HepG2 (cell line): ENCODE results near the gene ERFL. TPM values are rescaled to one million over a fixed set of nuclear protein-coding genes. Genes with fewer than 3 reads are reported as not detected.

Experiments used
- AKNA ChIP-seq: sonication (generic); formaldehyde crosslinking; IDR thresholded peaks from 2 replicates; pipeline ENCODE4 v1.4.0; 2020; ENCODE audit warnings: missing genetic modification reagents, borderline replicate concordance
- CENPX ChIP-seq: sonication (generic); formaldehyde crosslinking; IDR thresholded peaks from 2 replicates; pipeline ENCODE4 v1.9.0; 2021; ENCODE audit warnings: mild to moderate bottlenecking, missing genetic modification reagents, moderate library complexity
- GLI4 ChIP-seq: sonication (generic); formaldehyde crosslinking; IDR thresholded peaks from 2 replicates; pipeline ENCODE4 v1.5.1; 2020; ENCODE audit warnings: missing genetic modification reagents, mild to moderate bottlenecking, moderate library complexity, borderline replicate concordance
- GPBP1L1 ChIP-seq: sonication (generic); formaldehyde crosslinking; IDR thresholded peaks from 2 replicates; pipeline ENCODE4 v1.5.0; 2020; ENCODE audit warnings: mild to moderate bottlenecking, missing genetic modification reagents
- HES4 ChIP-seq: sonication (generic); formaldehyde crosslinking; IDR thresholded peaks from 2 replicates; pipeline ENCODE4 v1.9.0; 2021; ENCODE audit warnings: mild to moderate bottlenecking, missing genetic modification reagents, borderline replicate concordance
- MED8 ChIP-seq: sonication (generic); formaldehyde crosslinking; IDR thresholded peaks from 2 replicates; pipeline ENCODE4 v1.8.1; 2023; ENCODE audit warnings: mild to moderate bottlenecking, missing genetic modification reagents; ENCODE audit not compliant: insufficient replicate concordance
- PAX8 ChIP-seq: sonication (generic); formaldehyde crosslinking; IDR thresholded peaks from 2 replicates; pipeline ENCODE4 v1.8.0; 2022; ENCODE audit warnings: mild to moderate bottlenecking, missing genetic modification reagents, borderline replicate concordance
- SCMH1 ChIP-seq: sonication (generic); formaldehyde crosslinking; IDR thresholded peaks from 2 replicates; pipeline ENCODE4 v1.9.0; 2021; ENCODE audit warnings: missing genetic modification reagents, mild to moderate bottlenecking, borderline replicate concordance
- ZNF251 ChIP-seq: sonication (generic); formaldehyde crosslinking; IDR thresholded peaks from 2 replicates; pipeline ENCODE4 v1.9.0; 2021; ENCODE audit warnings: mild to moderate bottlenecking, missing genetic modification reagents
- ZNF274 ChIP-seq: sonication (generic); formaldehyde crosslinking; IDR thresholded peaks from 2 replicates; pipeline ENCODE4 v1.5.1; 2020; ENCODE audit warnings: mild to moderate bottlenecking, missing genetic modification reagents
- ZNF326 ChIP-seq: sonication (generic); formaldehyde crosslinking; IDR thresholded peaks from 2 replicates; pipeline ENCODE4 v1.4.0; 2020; ENCODE audit warnings: missing genetic modification reagents, borderline replicate concordance
- ZNF367 ChIP-seq: sonication (generic); formaldehyde crosslinking; IDR thresholded peaks from 2 replicates; pipeline ENCODE4 v1.4.0; 2020; ENCODE audit warnings: missing genetic modification reagents, borderline replicate concordance
- ZNF484 ChIP-seq: sonication (generic); formaldehyde crosslinking; IDR thresholded peaks from 2 replicates; pipeline ENCODE4 v1.5.1; 2020; ENCODE audit warnings: mild to moderate bottlenecking, low read depth, missing genetic modification reagents, borderline replicate concordance
- ZNF646 ChIP-seq: sonication (generic); formaldehyde crosslinking; IDR thresholded peaks from 2 replicates; pipeline ENCODE4 v1.9.0; 2021; ENCODE audit warnings: mild to moderate bottlenecking, missing genetic modification reagents
- ZNF709 ChIP-seq: sonication (generic); formaldehyde crosslinking; IDR thresholded peaks from 2 replicates; pipeline ENCODE4 v1.5.0; 2020; ENCODE audit warnings: mild to moderate bottlenecking, missing genetic modification reagents
- polyA plus RNA-seq, 8 experiments: library from polyadenylated mRNA; depleted of rRNA in 3 of 8; stranded (reverse) in 7 of 8; unstranded in 1 of 8; fragments of >200 nt; fragmentation: Illumina TruSeq in 4 of 8; extraction: Trizol in 4 of 8; gene quantifications; 2 replicates each; pipeline versions ENCODE4 v1.2.1 to v1.2.3, GENCODE V29; 2011 to 2016; ENCODE audit warnings: low read depth in 4 of 8, missing spikeins in 1 of 8, mixed read lengths in 1 of 8; ENCODE audit not compliant: insufficient read depth in 1 of 8
- total RNA-seq, 5 experiments: library from RNA; depleted of rRNA; stranded (reverse); fragments of >200 nt; fragmentation: Illumina TruSeq; extraction: Trizol; gene quantifications; 2 replicates each; pipeline ENCODE4 v1.2.3, GENCODE V29; 2016; ENCODE audit warnings: low read depth in 1 of 5

ERFL gene
- total and polyA plus RNA-seq, 2 of the 13 experiments (the other 11 are each of a cell fraction or from before 2014, with no cell fraction given): not detected

- TF ChIP-seq AKNA (CRISPR knock-in tag) (no peak), ZNF326 (CRISPR knock-in tag) (no peak), GLI4 (no peak), ZNF709 (CRISPR knock-in tag) (no peak), ZNF367 (no peak), PAX8 (CRISPR knock-in tag) (no peak), CENPX (CRISPR knock-in tag) (no peak), ZNF274 (CRISPR knock-in tag) (no peak; the same call in 1 of the 2 replicates), ZNF251 (no peak), ZNF646 (no peak), MED8 (CRISPR knock-in tag) (no peak), GPBP1L1 (CRISPR knock-in tag) (no peak), HES4 (CRISPR knock-in tag) (no peak), SCMH1 (CRISPR knock-in tag) (no peak), ZNF484 (no peak)
Measured at GRCh38 chr19:41883821-41884733, 44.2 kb downstream of the ERFL start (continued).
